GM23338 (cell line): ENCODE results near the gene SPRYD4. TPM values are rescaled to one million over a fixed set of nuclear protein-coding genes. Genes with fewer than 3 reads are reported as not detected.

ENCODE experiments used
- ATAC-seq: fragments of 200-7000 bp; cut with Tn5 transposase; 3 replicates; pipeline ENCODE4 v1.9.1; 2020
- DNase-seq: peaks from one replicate; pipeline ENCODE4 v3.0.0-alpha.2; 2015; ENCODE audit warnings: low spot score
- H2AFZ ChIP-seq: fragments of 200-600 bp; sonication (generic); 2 replicates; pipeline ENCODE4 v1.8.0; 2016; ENCODE audit warnings: antibody characterized with exemption, mild to moderate bottlenecking, moderate library complexity
- H3F3A ChIP-seq: fragments of 200-600 bp; sonication (generic); replicated peaks from 2 replicates; pipeline ENCODE4 v1.8.0; 2017; ENCODE audit warnings: antibody characterized with exemption, mixed run types, low read depth
- H3K27ac ChIP-seq: fragments of 200-600 bp; sonication (generic); 2 replicates; pipeline ENCODE4 v1.6.1; 2016; ENCODE audit warnings: low read depth
- H3K27me3 ChIP-seq: fragments of 200-600 bp; sonication (generic); 2 replicates; pipeline ENCODE4 v1.8.0; 2016; ENCODE audit warnings: mild to moderate bottlenecking, mixed run types, moderate library complexity; ENCODE audit not compliant: insufficient read depth
- H3K36me3 ChIP-seq: fragments of 200-600 bp; sonication (generic); 2 replicates; pipeline ENCODE4 v1.8.0; 2016; ENCODE audit warnings: mild to moderate bottlenecking; ENCODE audit not compliant: insufficient read depth
- H3K4me1 ChIP-seq: fragments of 200-600 bp; sonication (generic); 2 replicates; pipeline ENCODE4 v1.8.0; 2016; ENCODE audit warnings: mild to moderate bottlenecking, moderate library complexity; ENCODE audit not compliant: insufficient read depth
- H3K4me2 ChIP-seq: fragments of 200-600 bp; sonication (generic); 2 replicates; pipeline ENCODE4 v1.7.1; 2017; ENCODE audit warnings: mixed run types
- H3K4me3 ChIP-seq: fragments of 200-600 bp; sonication (generic); 2 replicates; pipeline ENCODE4 v1.6.1; 2016; ENCODE audit warnings: mixed run types
- H3K79me2 ChIP-seq: fragments of 200-600 bp; sonication (generic); replicated peaks from 2 replicates; pipeline ENCODE4 v1.8.0; 2017; ENCODE audit warnings: mild to moderate bottlenecking; ENCODE audit not compliant: insufficient read depth
- H3K9me2 ChIP-seq: fragments of 200-600 bp; sonication (generic); 2 replicates; pipeline ENCODE4 v1.8.0; 2017; ENCODE audit not compliant: insufficient read depth
- H4K20me1 ChIP-seq: fragments of 200-600 bp; sonication (generic); replicated peaks from 2 replicates; pipeline ENCODE4 v1.8.0; 2017; ENCODE audit warnings: mild to moderate bottlenecking; ENCODE audit not compliant: insufficient read depth
- H3K27ac Mint-ChIP-seq: 2 replicates; pipeline ENCODE4 v1.8.0; 2020; ENCODE audit warnings: inconsistent platforms, mild to moderate bottlenecking, moderate library complexity, mixed read lengths
- H3K27me3 Mint-ChIP-seq: 3 replicates; pipeline ENCODE4 v1.8.0; 2022; ENCODE audit warnings: low read depth, mild to moderate bottlenecking, moderate library complexity, mixed read lengths, inconsistent platforms; ENCODE audit not compliant: insufficient read depth, poor library complexity
- H3K36me3 Mint-ChIP-seq: 3 replicates; pipeline ENCODE4 v1.8.0; 2021; ENCODE audit warnings: low read depth, mild to moderate bottlenecking, inconsistent platforms, moderate library complexity, mixed read lengths
- H3K4me1 Mint-ChIP-seq: 3 replicates; pipeline ENCODE4 v1.8.0; 2020; ENCODE audit warnings: mild to moderate bottlenecking, inconsistent platforms, mixed read lengths
- H3K4me3 Mint-ChIP-seq: 3 replicates; pipeline ENCODE4 v1.8.0; 2021; ENCODE audit warnings: moderate library complexity, mild to moderate bottlenecking, inconsistent platforms, mixed read lengths
- H3K9me3 Mint-ChIP-seq: 3 replicates; pipeline ENCODE4 v1.8.0; 2020; ENCODE audit warnings: moderate library complexity, mild to moderate bottlenecking, inconsistent platforms, mixed read lengths
- CREB1 ChIP-seq: fragments of 250-450 bp; sonication (Bioruptor Pico); IDR thresholded peaks from 2 replicates; pipeline ENCODE4 v1.5.0; 2020; ENCODE audit warnings: low read depth, mild to moderate bottlenecking, moderate library complexity
- EZH2 ChIP-seq: fragments of 200-600 bp; sonication (generic); IDR thresholded peaks from one replicate; pipeline ENCODE4 v1.8.0; 2017; ENCODE audit warnings: antibody characterized with exemption, mild to moderate bottlenecking, low read depth; ENCODE audit not compliant: unreplicated experiment
- JUNB ChIP-seq: IDR thresholded peaks from one replicate; pipeline ENCODE4 v1.6.1; 2016; ENCODE audit warnings: antibody characterized with exemption; ENCODE audit not compliant: unreplicated experiment
- POLR2AphosphoS5 ChIP-seq: IDR thresholded peaks from 2 replicates; pipeline ENCODE4 v1.6.1; 2016; ENCODE audit warnings: antibody characterized with exemption, low read depth
- REST ChIP-seq: IDR thresholded peaks from one replicate; pipeline ENCODE4 v1.6.1; 2018; ENCODE audit warnings: antibody characterized with exemption; ENCODE audit not compliant: unreplicated experiment
- STAT1 ChIP-seq: IDR thresholded peaks from one replicate; pipeline ENCODE4 v1.6.1; 2016; ENCODE audit warnings: antibody characterized with exemption; ENCODE audit not compliant: unreplicated experiment
- long read RNA-seq: library from polyadenylated mRNA; unstranded; transcript quantifications from one replicate; pipeline ENCODE4 v2.0.0, GENCODE V29; 2020; ENCODE audit not compliant: unreplicated experiment
- polyA plus RNA-seq: library from polyadenylated mRNA; unstranded; fragments of >200 nt; fragmentation: Nextera tagmentation; extraction: Ambion mirVana; gene quantifications from 2 replicates; pipeline ENCODE4 v1.2.1, GENCODE V29; 2016
- total RNA-seq: library from RNA; depleted of rRNA; stranded (reverse); fragments of >200 nt; shearing (Covaris generic); gene quantifications from 2 replicates; pipeline ENCODE4 v1.2.3, GENCODE V29; 2014; rRNA removed
- TF ChIP-seq, protein P1 (sequence below), 2 experiments: fragments of 200-600 bp in 1 of 2; sonication (generic) in 1 of 2; conservative IDR thresholded peaks; 2 replicates each; pipeline versions ENCODE4 v1.5.1 to v1.6.1; 2016 to 2017; ENCODE audit warnings: antibody characterized with exemption in 2 of 2, low read depth in 2 of 2, mild to moderate bottlenecking in 2 of 2, moderate library complexity in 1 of 2
- TF ChIP-seq, protein P2 (sequence below): fragments of 250-450 bp; sonication (Bioruptor Pico); IDR thresholded peaks from 2 replicates; pipeline ENCODE4 v1.5.0; 2020; ENCODE audit warnings: mild to moderate bottlenecking, moderate library complexity

Gene SPRYD4
- total RNA-seq (2.6 and 3.1 TPM in 2 replicates), polyA plus RNA-seq (2.1 and 2.3 TPM in 2 replicates)
- long read RNA-seq, full-length matches to known transcripts, result 22 of 23 reads
- long read RNA-seq, partial matches to known transcripts, result 0 of 23 reads
- long read RNA-seq, other reads (novel, unspliced or antisense), result 1 of 23 reads

GRCh38 chr12:56468216-56469006 is at the start of gene SPRYD4:
TSS of gene SPRYD4 (plus strand) at chr12:56468578. CDS start at chr12:56468592, 14 bp downstream.
- Histone ChIP-seq H3K4me1 (peaks cover 6% of the 10 kb centered on the region), H3K27ac (peak within 1 kb of the TSS; percentile 92; the same call in 1 of the 2 replicates), H3K79me2 (peaks cover 16% of the 10 kb centered on the region), H3K36me3 (peaks cover 10% of the 10 kb centered on the region), H2AFZ (peak within 1 kb of the TSS; percentile 90), H3K27me3 (no peaks in the 10 kb centered on the region), H3F3A (peaks cover 14% of the 10 kb centered on the region; the same call in 1 of the 2 replicates), H3K4me3 (peak within 1 kb of the TSS; percentile 97), H3K4me2 (peak within 1 kb of the TSS; percentile 97), H4K20me1 (no peaks in the 10 kb centered on the region), H3K9me2 (no peaks in the 10 kb centered on the region)
- peak within 1 kb of the TSS; percentile 99 for H3K27ac Mint-ChIP-seq
- peaks cover 12% of the 10 kb centered on the region for H3K4me1 Mint-ChIP-seq
- H3K27me3 Mint-ChIP-seq, result peaks cover 6% of the 10 kb centered on the region
- peaks cover 29% of the 10 kb centered on the region for H3K36me3 Mint-ChIP-seq
- H3K9me3 Mint-ChIP-seq, result no peaks in the 10 kb centered on the region
- H3K4me3 Mint-ChIP-seq, result peak within 1 kb of the TSS; percentile 97
- ATAC-seq, result peak; percentile 89
- no peak for TF ChIP-seq STAT1
- peak; percentile 98 for TF ChIP-seq CREB1 (CRISPR knock-in tag)
- TF ChIP-seq POLR2AphosphoS5, result peak; percentile 90
- TF ChIP-seq, protein P1, sequence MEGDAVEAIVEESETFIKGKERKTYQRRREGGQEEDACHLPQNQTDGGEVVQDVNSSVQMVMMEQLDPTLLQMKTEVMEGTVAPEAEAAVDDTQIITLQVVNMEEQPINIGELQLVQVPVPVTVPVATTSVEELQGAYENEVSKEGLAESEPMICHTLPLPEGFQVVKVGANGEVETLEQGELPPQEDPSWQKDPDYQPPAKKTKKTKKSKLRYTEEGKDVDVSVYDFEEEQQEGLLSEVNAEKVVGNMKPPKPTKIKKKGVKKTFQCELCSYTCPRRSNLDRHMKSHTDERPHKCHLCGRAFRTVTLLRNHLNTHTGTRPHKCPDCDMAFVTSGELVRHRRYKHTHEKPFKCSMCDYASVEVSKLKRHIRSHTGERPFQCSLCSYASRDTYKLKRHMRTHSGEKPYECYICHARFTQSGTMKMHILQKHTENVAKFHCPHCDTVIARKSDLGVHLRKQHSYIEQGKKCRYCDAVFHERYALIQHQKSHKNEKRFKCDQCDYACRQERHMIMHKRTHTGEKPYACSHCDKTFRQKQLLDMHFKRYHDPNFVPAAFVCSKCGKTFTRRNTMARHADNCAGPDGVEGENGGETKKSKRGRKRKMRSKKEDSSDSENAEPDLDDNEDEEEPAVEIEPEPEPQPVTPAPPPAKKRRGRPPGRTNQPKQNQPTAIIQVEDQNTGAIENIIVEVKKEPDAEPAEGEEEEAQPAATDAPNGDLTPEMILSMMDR (conservative IDR thresholded peaks at IDR 0.05; ENCODE audit: low read depth in 2 of 2), result peak; percentile 32 to 70; a peak in 2 of 4 replicates
- no peak for TF ChIP-seq EZH2
- no peak for TF ChIP-seq JUNB
- no peak for TF ChIP-seq REST
- DNase-seq, result peak; percentile 96

DNA sequence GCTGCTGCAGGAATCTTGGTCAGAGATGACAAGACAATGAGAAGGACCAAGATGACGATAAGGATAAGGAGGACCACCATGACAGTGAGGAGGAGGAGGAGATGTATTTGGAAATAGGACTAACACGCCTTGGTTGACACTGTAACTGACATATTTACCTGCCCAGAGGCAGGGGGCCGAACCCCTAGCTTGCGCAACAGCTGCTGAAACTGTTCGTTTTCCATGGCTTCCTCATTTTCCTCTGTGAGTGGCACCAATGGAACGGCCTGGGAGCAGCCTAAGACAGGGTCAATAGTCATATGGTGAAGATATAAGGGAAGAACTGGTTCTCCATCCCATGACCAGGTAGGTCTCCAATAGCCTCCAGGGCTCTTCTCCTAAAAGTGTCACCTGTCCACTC is 48.0 kb upstream of the SPRYD4 start:
- Mint-ChIP-seq H3K4me3 (no peak overlapping the region), H3K27ac (no peak overlapping the region), H3K27me3 (peaks cover 2% of the 10 kb centered on the region), H3K9me3 (no peaks in the 10 kb centered on the region; the same call in 2 of the 3 replicates), H3K4me1 (no peaks in the 10 kb centered on the region), H3K36me3 (peaks cover 81% of the 10 kb centered on the region)
- H3K36me3 ChIP-seq, result peaks cover 47% of the 10 kb centered on the region
- H2AFZ ChIP-seq, result no peak overlapping the region
- H3K79me2 ChIP-seq, result no peaks in the 10 kb centered on the region
- DNase-seq (no peak), ATAC-seq (no peak)
- H3K27me3 ChIP-seq, result no peaks in the 10 kb centered on the region
- H3K9me2 ChIP-seq, result no peaks in the 10 kb centered on the region
- H3F3A ChIP-seq, result no peaks in the 10 kb centered on the region
- no peaks in the 10 kb centered on the region; the same call in 1 of the 2 replicates for H4K20me1 ChIP-seq
- H3K27ac ChIP-seq, result no peak overlapping the region
- H3K4me3 ChIP-seq, result no peak overlapping the region
- H3K4me1 ChIP-seq, result no peaks in the 10 kb centered on the region
- no peak overlapping the region for H3K4me2 ChIP-seq
- TF ChIP-seq STAT1 (no peak), JUNB (no peak)
- TF ChIP-seq, protein P2, sequence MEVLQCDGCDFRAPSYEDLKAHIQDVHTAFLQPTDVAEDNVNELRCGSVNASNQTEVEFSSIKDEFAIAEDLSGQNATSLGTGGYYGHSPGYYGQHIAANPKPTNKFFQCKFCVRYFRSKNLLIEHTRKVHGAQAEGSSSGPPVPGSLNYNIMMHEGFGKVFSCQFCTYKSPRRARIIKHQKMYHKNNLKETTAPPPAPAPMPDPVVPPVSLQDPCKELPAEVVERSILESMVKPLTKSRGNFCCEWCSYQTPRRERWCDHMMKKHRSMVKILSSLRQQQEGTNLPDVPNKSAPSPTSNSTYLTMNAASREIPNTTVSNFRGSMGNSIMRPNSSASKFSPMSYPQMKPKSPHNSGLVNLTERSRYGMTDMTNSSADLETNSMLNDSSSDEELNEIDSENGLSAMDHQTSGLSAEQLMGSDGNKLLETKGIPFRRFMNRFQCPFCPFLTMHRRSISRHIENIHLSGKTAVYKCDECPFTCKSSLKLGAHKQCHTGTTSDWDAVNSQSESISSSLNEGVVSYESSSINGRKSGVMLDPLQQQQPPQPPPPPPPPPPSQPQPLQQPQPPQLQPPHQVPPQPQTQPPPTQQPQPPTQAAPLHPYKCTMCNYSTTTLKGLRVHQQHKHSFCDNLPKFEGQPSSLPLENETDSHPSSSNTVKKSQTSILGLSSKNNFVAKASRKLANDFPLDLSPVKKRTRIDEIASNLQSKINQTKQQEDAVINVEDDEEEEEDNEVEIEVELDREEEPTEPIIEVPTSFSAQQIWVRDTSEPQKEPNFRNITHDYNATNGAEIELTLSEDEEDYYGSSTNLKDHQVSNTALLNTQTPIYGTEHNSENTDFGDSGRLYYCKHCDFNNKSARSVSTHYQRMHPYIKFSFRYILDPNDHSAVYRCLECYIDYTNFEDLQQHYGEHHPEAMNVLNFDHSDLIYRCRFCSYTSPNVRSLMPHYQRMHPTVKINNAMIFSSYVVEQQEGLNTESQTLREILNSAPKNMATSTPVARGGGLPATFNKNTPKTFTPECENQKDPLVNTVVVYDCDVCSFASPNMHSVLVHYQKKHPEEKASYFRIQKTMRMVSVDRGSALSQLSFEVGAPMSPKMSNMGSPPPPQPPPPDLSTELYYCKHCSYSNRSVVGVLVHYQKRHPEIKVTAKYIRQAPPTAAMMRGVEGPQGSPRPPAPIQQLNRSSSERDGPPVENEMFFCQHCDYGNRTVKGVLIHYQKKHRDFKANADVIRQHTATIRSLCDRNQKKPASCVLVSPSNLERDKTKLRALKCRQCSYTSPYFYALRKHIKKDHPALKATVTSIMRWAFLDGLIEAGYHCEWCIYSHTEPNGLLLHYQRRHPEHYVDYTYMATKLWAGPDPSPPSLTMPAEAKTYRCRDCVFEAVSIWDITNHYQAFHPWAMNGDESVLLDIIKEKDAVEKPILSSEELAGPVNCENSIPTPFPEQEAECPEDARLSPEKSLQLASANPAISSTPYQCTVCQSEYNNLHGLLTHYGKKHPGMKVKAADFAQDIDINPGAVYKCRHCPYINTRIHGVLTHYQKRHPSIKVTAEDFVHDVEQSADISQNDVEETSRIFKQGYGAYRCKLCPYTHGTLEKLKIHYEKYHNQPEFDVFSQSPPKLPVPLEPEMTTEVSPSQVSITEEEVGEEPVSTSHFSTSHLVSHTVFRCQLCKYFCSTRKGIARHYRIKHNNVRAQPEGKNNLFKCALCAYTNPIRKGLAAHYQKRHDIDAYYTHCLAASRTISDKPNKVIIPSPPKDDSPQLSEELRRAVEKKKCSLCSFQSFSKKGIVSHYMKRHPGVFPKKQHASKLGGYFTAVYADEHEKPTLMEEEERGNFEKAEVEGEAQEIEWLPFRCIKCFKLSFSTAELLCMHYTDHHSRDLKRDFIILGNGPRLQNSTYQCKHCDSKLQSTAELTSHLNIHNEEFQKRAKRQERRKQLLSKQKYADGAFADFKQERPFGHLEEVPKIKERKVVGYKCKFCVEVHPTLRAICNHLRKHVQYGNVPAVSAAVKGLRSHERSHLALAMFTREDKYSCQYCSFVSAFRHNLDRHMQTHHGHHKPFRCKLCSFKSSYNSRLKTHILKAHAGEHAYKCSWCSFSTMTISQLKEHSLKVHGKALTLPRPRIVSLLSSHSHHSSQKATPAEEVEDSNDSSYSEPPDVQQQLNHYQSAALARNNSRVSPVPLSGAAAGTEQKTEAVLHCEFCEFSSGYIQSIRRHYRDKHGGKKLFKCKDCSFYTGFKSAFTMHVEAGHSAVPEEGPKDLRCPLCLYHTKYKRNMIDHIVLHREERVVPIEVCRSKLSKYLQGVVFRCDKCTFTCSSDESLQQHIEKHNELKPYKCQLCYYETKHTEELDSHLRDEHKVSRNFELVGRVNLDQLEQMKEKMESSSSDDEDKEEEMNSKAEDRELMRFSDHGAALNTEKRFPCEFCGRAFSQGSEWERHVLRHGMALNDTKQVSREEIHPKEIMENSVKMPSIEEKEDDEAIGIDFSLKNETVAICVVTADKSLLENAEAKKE (CRISPR knock-in tag), result no peak
